ENCODE data around the gene GBX1.

The GBX1 gene

GRCh38 chr7:151167197-151167961, at the start of gene GBX1:
Gene GBX1 (minus strand): TSS chr7:151167694. CDS start chr7:151167548, 146 bp downstream.
- no peaks in the 10 kb centered on the region for H3K4me1 ChIP-seq (ENCODE audit: control insufficient read depth, low read length)
- H3K79me2 ChIP-seq (ENCODE audit: control insufficient read depth, low read length) = no peaks in the 10 kb centered on the region
- H3K36me3 ChIP-seq (ENCODE audit: control insufficient read depth, low read length) = no peaks in the 10 kb centered on the region
- no peak within 1 kb of the TSS for H3K4me3 ChIP-seq (ENCODE audit: low read length)
- no peak within 1 kb of the TSS for H3K27ac ChIP-seq (ENCODE audit: low read depth, low read length)
- no peaks in the 10 kb centered on the region for H3F3A ChIP-seq (ENCODE audit: control insufficient read depth, insufficient read depth)
- no peaks in the 10 kb centered on the region for H3K9me2 ChIP-seq (replicated peaks; ENCODE audit: control insufficient read depth, low read length)
- no peak for TF ChIP-seq EZH2phosphoT487 (IDR thresholded peaks at IDR 0.05; ENCODE audit: borderline replicate concordance, low read length)
- no peak for TF ChIP-seq CTCF (IDR thresholded peaks at IDR 0.05; ENCODE audit: low read depth, low read length, poor library complexity, severe bottlenecking)
- peaks cover 52% of the 10 kb centered on the region for H3K27me3 ChIP-seq (ENCODE audit: control insufficient read depth, low read length)
- no peaks in the 10 kb centered on the region for H4K20me1 ChIP-seq (ENCODE audit: control insufficient read depth, insufficient read depth, low read depth, low read length)
- H3K4me2 ChIP-seq (ENCODE audit: low read length) = no peak within 1 kb of the TSS; the same call in 1 of the 2 replicates
- no peaks in the 10 kb centered on the region for H3K9me3 ChIP-seq (ENCODE audit: control insufficient read depth, insufficient read depth, low read length)

GRCh38 chr7:151215396-151215795, 47.9 kb upstream of the GBX1 start:
- H3K9me3 ChIP-seq (ENCODE audit: control insufficient read depth, insufficient read depth, low read length) = no peaks in the 10 kb centered on the region
- H3K36me3 ChIP-seq (ENCODE audit: control insufficient read depth, low read length) = peaks cover 85% of the 10 kb centered on the region

GRCh38 chr7:151213826-151214225, 46.3 kb upstream of the GBX1 start:
- peaks cover 71% of the 10 kb centered on the region for H3K36me3 ChIP-seq (ENCODE audit: control insufficient read depth, low read length)

More at GRCh38 chr7:151215396-151215795, 47.9 kb upstream of the GBX1 start:
- H3K4me1 ChIP-seq (ENCODE audit: control insufficient read depth, low read length) = no peaks in the 10 kb centered on the region
- H3K9me2 ChIP-seq (replicated peaks; ENCODE audit: control insufficient read depth, low read length) = no peaks in the 10 kb centered on the region
- no peak overlapping the region for H3K4me2 ChIP-seq (ENCODE audit: low read length)
- H3K4me3 ChIP-seq (ENCODE audit: low read length) = no peak overlapping the region
- no peaks in the 10 kb centered on the region for H3K27me3 ChIP-seq (ENCODE audit: control insufficient read depth, low read length)
- H4K20me1 ChIP-seq (ENCODE audit: control insufficient read depth, insufficient read depth, low read depth, low read length) = no peaks in the 10 kb centered on the region; the same call in 1 of the 2 replicates
- no peaks in the 10 kb centered on the region for H3K79me2 ChIP-seq (ENCODE audit: control insufficient read depth, low read length)
- no peak overlapping the region for H3K27ac ChIP-seq (ENCODE audit: low read depth, low read length)
- peaks cover 11% of the 10 kb centered on the region; the same call in 1 of the 2 replicates for H3F3A ChIP-seq (ENCODE audit: control insufficient read depth, insufficient read depth)
- TF ChIP-seq EZH2phosphoT487 (IDR thresholded peaks at IDR 0.05; ENCODE audit: borderline replicate concordance, low read length) (no peak), CTCF (IDR thresholded peaks at IDR 0.05; ENCODE audit: low read depth, low read length, poor library complexity, severe bottlenecking) (no peak)

More at GRCh38 chr7:151213826-151214225, 46.3 kb upstream of the GBX1 start:
- no peak for TF ChIP-seq CTCF (IDR thresholded peaks at IDR 0.05; ENCODE audit: low read depth, low read length, poor library complexity, severe bottlenecking)
- TF ChIP-seq EZH2phosphoT487 (IDR thresholded peaks at IDR 0.05; ENCODE audit: borderline replicate concordance, low read length) = no peak
- H3K4me2 ChIP-seq (ENCODE audit: low read length) = no peak overlapping the region
- H3F3A ChIP-seq (ENCODE audit: control insufficient read depth, insufficient read depth) = peaks cover 11% of the 10 kb centered on the region; the same call in 1 of the 2 replicates
- H3K4me1 ChIP-seq (ENCODE audit: control insufficient read depth, low read length) = no peaks in the 10 kb centered on the region
- no peaks in the 10 kb centered on the region for H3K27me3 ChIP-seq (ENCODE audit: control insufficient read depth, low read length)
- no peaks in the 10 kb centered on the region; the same call in 1 of the 2 replicates for H4K20me1 ChIP-seq (ENCODE audit: control insufficient read depth, insufficient read depth, low read depth, low read length)
- no peak overlapping the region for H3K4me3 ChIP-seq (ENCODE audit: low read length)
- no peaks in the 10 kb centered on the region for H3K9me3 ChIP-seq (ENCODE audit: control insufficient read depth, insufficient read depth, low read length)
- H3K9me2 ChIP-seq (replicated peaks; ENCODE audit: control insufficient read depth, low read length) = no peaks in the 10 kb centered on the region
- no peaks in the 10 kb centered on the region for H3K79me2 ChIP-seq (ENCODE audit: control insufficient read depth, low read length)
- H3K27ac ChIP-seq (ENCODE audit: low read depth, low read length) = no peak overlapping the region

Data from DOHH2 (cell line).